Astrocyte of the cerebellum (primary cell): ENCODE measurements around the gene OVCH1.
A peak's percentile ranks its signal among the peaks of the same experiment; 100 is the strongest.

Experiments used
- DNase-seq: peaks from one replicate; pipeline ENCODE4 v3.0.0-alpha.2; 2011; ENCODE audit warnings: low read depth
- H3K4me3 ChIP-seq: 2 replicates; pipeline ENCODE4 v1.5.1; 2011; ENCODE audit warnings: mild to moderate bottlenecking, low read depth, low read length, moderate library complexity
- CTCF ChIP-seq: IDR thresholded peaks from 2 replicates; pipeline ENCODE4 v1.5.1; 2012; ENCODE audit warnings: low read length, low read depth, moderate library complexity, mild to moderate bottlenecking; ENCODE audit errors: missing control alignments
- in situ Hi-C: cut with HindIII; loops from 2 replicates; pipeline ENCODE4 v1.10.0; 2017; ENCODE audit warnings: low sequenced_read_pairs

The OVCH1 gene

GRCh38 chr12:29382251-29382650 is 115.2 kb downstream of the OVCH1 start:
- in situ Hi-C loops = no loop called here

GRCh38 chr12:29380536-29381523 is 116.7 kb downstream of the OVCH1 start, which contains the start of gene ERGIC2:
Gene ERGIC2 (minus strand): TSS chr12:29381172. CDS start chr12:29371633, 9,539 bp downstream.
- peak; percentile 99 for DNase-seq
- in situ Hi-C loops = no loop called here
- no peak for TF ChIP-seq CTCF
- H3K4me3 ChIP-seq = peak within 1 kb of the TSS; percentile 70

More at GRCh38 chr12:29382251-29382650, 115.2 kb downstream of the OVCH1 start:
- no peak for DNase-seq
- no peak for TF ChIP-seq CTCF
- no peak overlapping the region for H3K4me3 ChIP-seq
